WTC11 (cell line): Measurements from ENCODE around the gene SETX. TPM values are rescaled to one million over a fixed set of nuclear protein-coding genes. Genes with fewer than 3 reads are reported as not detected.

Experiments
- ATAC-seq: fragments of 200-7000 bp; cut with Tn5 transposase; 2 replicates; pipeline ENCODE4 v1.10.0; 2021; ENCODE audit warnings: mild to moderate bottlenecking, moderate library complexity
- CTCF ChIA-PET: fragments of 300-600 bp; sonication (Branson Sonifier 250); formaldehyde crosslinking; loops from one replicate; lab custom pipeline; 2021; ENCODE audit warnings: antibody characterized with exemption; lab: Charles Lee
- POLR2A ChIA-PET: fragments of 350-600 bp; sonication (Branson Sonifier 250); formaldehyde crosslinking; loops from one replicate; lab custom pipeline; 2021; ENCODE audit warnings: antibody characterized with exemption; lab: Charles Lee
- DNase-seq: peaks from one replicate; pipeline ENCODE4 v3.0.0; 2021; ENCODE audit warnings: low spot score
- H3K27ac Mint-ChIP-seq: 2 replicates; pipeline ENCODE4 v1.8.0; 2021; ENCODE audit warnings: mixed read lengths
- H3K27me3 Mint-ChIP-seq: 2 replicates; pipeline ENCODE4 v1.8.0; 2021; ENCODE audit warnings: low read depth, mild to moderate bottlenecking, moderate library complexity, mixed read lengths
- H3K36me3 Mint-ChIP-seq: 2 replicates; pipeline ENCODE4 v1.8.0; 2021; ENCODE audit warnings: mixed read lengths
- H3K4me1 Mint-ChIP-seq: 2 replicates; pipeline ENCODE4 v1.8.0; 2022; ENCODE audit warnings: mixed read lengths
- H3K4me3 Mint-ChIP-seq: 2 replicates; pipeline ENCODE4 v1.8.0; 2021; ENCODE audit warnings: mild to moderate bottlenecking, moderate library complexity, mixed read lengths
- H3K9me3 Mint-ChIP-seq: 2 replicates; pipeline ENCODE4 v1.8.0; 2021; ENCODE audit warnings: mixed read lengths
- CREM ChIP-seq: sonication (generic); formaldehyde crosslinking; IDR thresholded peaks from 2 replicates; pipeline ENCODE4 v1.8.1; 2022; ENCODE audit warnings: mild to moderate bottlenecking, missing genetic modification reagents, moderate library complexity
- ETV6 ChIP-seq: sonication (generic); formaldehyde crosslinking; IDR thresholded peaks from 2 replicates; pipeline ENCODE4 v1.8.1; 2022; ENCODE audit warnings: mild to moderate bottlenecking, missing genetic modification reagents
- FOXK1 ChIP-seq: sonication (generic); formaldehyde crosslinking; IDR thresholded peaks from 2 replicates; pipeline ENCODE4 v1.8.0; 2022; ENCODE audit warnings: mild to moderate bottlenecking, moderate library complexity, missing genetic modification reagents
- FOXP1 ChIP-seq: sonication (generic); formaldehyde crosslinking; IDR thresholded peaks from 2 replicates; pipeline ENCODE4 v1.8.0; 2022; ENCODE audit warnings: missing genetic modification reagents, mild to moderate bottlenecking, moderate library complexity, borderline replicate concordance
- NR1H2 ChIP-seq: sonication (generic); formaldehyde crosslinking; IDR thresholded peaks from 2 replicates; pipeline ENCODE4 v1.9.0; 2021; ENCODE audit warnings: mild to moderate bottlenecking, moderate library complexity, missing genetic modification reagents
- TEAD4 ChIP-seq: sonication (generic); formaldehyde crosslinking; IDR thresholded peaks from 2 replicates; pipeline ENCODE4 v1.8.0; 2022; ENCODE audit warnings: mild to moderate bottlenecking, missing genetic modification reagents
- ZNF281 ChIP-seq: sonication (generic); formaldehyde crosslinking; IDR thresholded peaks from 2 replicates; pipeline ENCODE4 v1.8.0; 2023; ENCODE audit warnings: mild to moderate bottlenecking, missing genetic modification reagents
- total RNA-seq: library from RNA; stranded (reverse); gene quantifications from 3 replicates; pipeline ENCODE4 v1.2.3, GENCODE V29; 2021
- TF ChIP-seq, protein P1 (sequence below): sonication (generic); formaldehyde crosslinking; IDR thresholded peaks from 2 replicates; pipeline ENCODE4 v1.8.1; 2023; ENCODE audit warnings: mild to moderate bottlenecking, missing genetic modification reagents, borderline replicate concordance
- TF ChIP-seq, protein P2 (sequence below): sonication (generic); formaldehyde crosslinking; IDR thresholded peaks from 2 replicates; pipeline ENCODE4 v1.8.0; 2023; ENCODE audit warnings: missing genetic modification reagents, mild to moderate bottlenecking, borderline replicate concordance

The SETX gene
- total RNA-seq, 1 experiment from 2014 or later: 30.1 TPM

DNA sequence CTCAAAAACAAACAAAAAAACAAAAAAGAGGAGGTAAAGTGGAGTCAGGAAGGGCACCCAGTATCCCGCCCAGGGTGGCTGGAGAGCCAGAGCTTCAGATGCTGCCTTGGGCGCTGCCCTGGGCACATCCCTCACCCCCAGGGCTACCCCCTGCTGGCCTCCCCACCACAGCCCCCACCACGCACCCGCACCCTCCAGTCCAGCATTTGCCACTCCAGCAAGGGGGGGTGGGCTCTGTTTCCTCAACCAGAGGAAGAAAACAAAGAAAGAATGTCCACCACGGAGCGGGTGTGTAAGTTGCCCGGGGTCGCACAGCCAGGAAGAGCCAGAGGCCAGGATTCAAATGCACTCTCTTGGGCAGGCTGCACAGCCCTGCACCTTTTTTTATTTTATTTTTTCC lies 106.8 kb downstream of the SETX start:
- H3K4me3 Mint-ChIP-seq: no peak overlapping the region
- ATAC-seq: no peak
- CTCF ChIA-PET: interaction anchor here (2.5 to 3.5 kb wide), 2 partner anchors 12 kb away, joined by 15 to 26 read pairs; no protein-coding TSS in a partner anchor
- peaks cover 31% of the 10 kb centered on the region for H3K27me3 Mint-ChIP-seq
- TF ChIP-seq CREM (no peak), ZNF281 (CRISPR knock-in tag) (no peak), FOXK1 (CRISPR knock-in tag) (no peak)
- TF ChIP-seq, protein P1, sequence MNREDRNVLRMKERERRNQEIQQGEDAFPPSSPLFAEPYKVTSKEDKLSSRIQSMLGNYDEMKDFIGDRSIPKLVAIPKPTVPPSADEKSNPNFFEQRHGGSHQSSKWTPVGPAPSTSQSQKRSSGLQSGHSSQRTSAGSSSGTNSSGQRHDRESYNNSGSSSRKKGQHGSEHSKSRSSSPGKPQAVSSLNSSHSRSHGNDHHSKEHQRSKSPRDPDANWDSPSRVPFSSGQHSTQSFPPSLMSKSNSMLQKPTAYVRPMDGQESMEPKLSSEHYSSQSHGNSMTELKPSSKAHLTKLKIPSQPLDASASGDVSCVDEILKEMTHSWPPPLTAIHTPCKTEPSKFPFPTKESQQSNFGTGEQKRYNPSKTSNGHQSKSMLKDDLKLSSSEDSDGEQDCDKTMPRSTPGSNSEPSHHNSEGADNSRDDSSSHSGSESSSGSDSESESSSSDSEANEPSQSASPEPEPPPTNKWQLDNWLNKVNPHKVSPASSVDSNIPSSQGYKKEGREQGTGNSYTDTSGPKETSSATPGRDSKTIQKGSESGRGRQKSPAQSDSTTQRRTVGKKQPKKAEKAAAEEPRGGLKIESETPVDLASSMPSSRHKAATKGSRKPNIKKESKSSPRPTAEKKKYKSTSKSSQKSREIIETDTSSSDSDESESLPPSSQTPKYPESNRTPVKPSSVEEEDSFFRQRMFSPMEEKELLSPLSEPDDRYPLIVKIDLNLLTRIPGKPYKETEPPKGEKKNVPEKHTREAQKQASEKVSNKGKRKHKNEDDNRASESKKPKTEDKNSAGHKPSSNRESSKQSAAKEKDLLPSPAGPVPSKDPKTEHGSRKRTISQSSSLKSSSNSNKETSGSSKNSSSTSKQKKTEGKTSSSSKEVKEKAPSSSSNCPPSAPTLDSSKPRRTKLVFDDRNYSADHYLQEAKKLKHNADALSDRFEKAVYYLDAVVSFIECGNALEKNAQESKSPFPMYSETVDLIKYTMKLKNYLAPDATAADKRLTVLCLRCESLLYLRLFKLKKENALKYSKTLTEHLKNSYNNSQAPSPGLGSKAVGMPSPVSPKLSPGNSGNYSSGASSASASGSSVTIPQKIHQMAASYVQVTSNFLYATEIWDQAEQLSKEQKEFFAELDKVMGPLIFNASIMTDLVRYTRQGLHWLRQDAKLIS (CRISPR knock-in tag): no peak
- DNase-seq: no peak
- peaks cover 16% of the 10 kb centered on the region for H3K9me3 Mint-ChIP-seq
- H3K4me1 Mint-ChIP-seq: peaks cover 21% of the 10 kb centered on the region
- POLR2A ChIA-PET: no interaction called here
- no peak overlapping the region for H3K27ac Mint-ChIP-seq
- peaks cover 18% of the 10 kb centered on the region for H3K36me3 Mint-ChIP-seq

- Mint-ChIP-seq H3K4me1 (peaks cover 27% of the 10 kb centered on the region), H3K27ac (no peak overlapping the region), H3K36me3 (no peaks in the 10 kb centered on the region), H3K27me3 (peaks cover 28% of the 10 kb centered on the region), H3K9me3 (no peaks in the 10 kb centered on the region), H3K4me3 (no peak overlapping the region)
- ATAC-seq (no peak), DNase-seq (no peak)
- ChIA-PET CTCF (interaction anchor here (0.8 to 2.6 kb wide), 7 partner anchors 9 to 490 kb away, joined by 3 to 18 read pairs (median 6); no protein-coding TSS in a partner anchor), POLR2A (no interaction called here)
- TF ChIP-seq TEAD4 (CRISPR knock-in tag): no peak
- TF ChIP-seq NR1H2 (CRISPR knock-in tag): no peak
- TF ChIP-seq, protein P2, sequence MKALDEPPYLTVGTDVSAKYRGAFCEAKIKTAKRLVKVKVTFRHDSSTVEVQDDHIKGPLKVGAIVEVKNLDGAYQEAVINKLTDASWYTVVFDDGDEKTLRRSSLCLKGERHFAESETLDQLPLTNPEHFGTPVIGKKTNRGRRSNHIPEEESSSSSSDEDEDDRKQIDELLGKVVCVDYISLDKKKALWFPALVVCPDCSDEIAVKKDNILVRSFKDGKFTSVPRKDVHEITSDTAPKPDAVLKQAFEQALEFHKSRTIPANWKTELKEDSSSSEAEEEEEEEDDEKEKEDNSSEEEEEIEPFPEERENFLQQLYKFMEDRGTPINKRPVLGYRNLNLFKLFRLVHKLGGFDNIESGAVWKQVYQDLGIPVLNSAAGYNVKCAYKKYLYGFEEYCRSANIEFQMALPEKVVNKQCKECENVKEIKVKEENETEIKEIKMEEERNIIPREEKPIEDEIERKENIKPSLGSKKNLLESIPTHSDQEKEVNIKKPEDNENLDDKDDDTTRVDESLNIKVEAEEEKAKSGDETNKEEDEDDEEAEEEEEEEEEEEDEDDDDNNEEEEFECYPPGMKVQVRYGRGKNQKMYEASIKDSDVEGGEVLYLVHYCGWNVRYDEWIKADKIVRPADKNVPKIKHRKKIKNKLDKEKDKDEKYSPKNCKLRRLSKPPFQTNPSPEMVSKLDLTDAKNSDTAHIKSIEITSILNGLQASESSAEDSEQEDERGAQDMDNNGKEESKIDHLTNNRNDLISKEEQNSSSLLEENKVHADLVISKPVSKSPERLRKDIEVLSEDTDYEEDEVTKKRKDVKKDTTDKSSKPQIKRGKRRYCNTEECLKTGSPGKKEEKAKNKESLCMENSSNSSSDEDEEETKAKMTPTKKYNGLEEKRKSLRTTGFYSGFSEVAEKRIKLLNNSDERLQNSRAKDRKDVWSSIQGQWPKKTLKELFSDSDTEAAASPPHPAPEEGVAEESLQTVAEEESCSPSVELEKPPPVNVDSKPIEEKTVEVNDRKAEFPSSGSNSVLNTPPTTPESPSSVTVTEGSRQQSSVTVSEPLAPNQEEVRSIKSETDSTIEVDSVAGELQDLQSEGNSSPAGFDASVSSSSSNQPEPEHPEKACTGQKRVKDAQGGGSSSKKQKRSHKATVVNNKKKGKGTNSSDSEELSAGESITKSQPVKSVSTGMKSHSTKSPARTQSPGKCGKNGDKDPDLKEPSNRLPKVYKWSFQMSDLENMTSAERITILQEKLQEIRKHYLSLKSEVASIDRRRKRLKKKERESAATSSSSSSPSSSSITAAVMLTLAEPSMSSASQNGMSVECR (CRISPR knock-in tag): no peak
Observed at GRCh38 chr9:132245465-132245864, 109.3 kb downstream of the SETX start.

GRCh38 chr9:132244582-132245455 lies 110.0 kb downstream of the SETX start:
- no peak overlapping the region for H3K27ac Mint-ChIP-seq
- peaks cover 27% of the 10 kb centered on the region for H3K4me1 Mint-ChIP-seq
- H3K4me3 Mint-ChIP-seq: no peak overlapping the region
- H3K36me3 Mint-ChIP-seq: no peaks in the 10 kb centered on the region
- ChIA-PET CTCF (interaction anchor here (0.8 to 2.6 kb wide), 4 partner anchors 9 to 75 kb away, joined by 3 to 18 read pairs (median 6); no protein-coding TSS in a partner anchor), POLR2A (no interaction called here)
- TF ChIP-seq FOXP1 (CRISPR knock-in tag): peak; percentile 49; the same call in 1 of the 2 replicates
- TF ChIP-seq ETV6: no peak
- peaks cover 35% of the 10 kb centered on the region for H3K27me3 Mint-ChIP-seq
- no peak for ATAC-seq
- no peak for DNase-seq
- H3K9me3 Mint-ChIP-seq: no peaks in the 10 kb centered on the region
